Tibial artery (tissue), 4 donors: ENCODE measurements around the gene PDLIM5.

ENCODE experiments used
- DNase-seq, 2 donors: peaks; one replicate each; pipeline ENCODE4 v3.0.0-alpha.2; 2019
- H3K27ac ChIP-seq, 2 donors: fragments of 200-600 bp; sonication (generic) in 1 of 2; 1 replicate in 1 of 2; 2 replicates in 1 of 2; pipeline ENCODE4 v1.5.1; 2018 to 2019; ENCODE audit warnings: mild to moderate bottlenecking in 1 of 2
- H3K27me3 ChIP-seq, 2 donors: fragments of 200-600 bp; sonication (generic) in 1 of 2; one replicate each; pipeline versions ENCODE4 v1.5.1 to v1.6.0; 2016 to 2019
- H3K36me3 ChIP-seq, 3 donors: fragments of 200-600 bp; sonication (generic) in 2 of 3; one replicate each; pipeline ENCODE4 v1.5.1; 2016 to 2019; ENCODE audit warnings: mild to moderate bottlenecking in 2 of 3
- H3K4me1 ChIP-seq, 4 donors: fragments of 200-600 bp; sonication (generic) in 2 of 4; 1 replicate in 3 of 4; 2 replicates in 1 of 4; pipeline ENCODE4 v1.5.1; 2016 to 2019
- H3K4me3 ChIP-seq, 2 donors: fragments of 200-600 bp; sonication (generic) in 1 of 2; 1 replicate in 1 of 2; 2 replicates in 1 of 2; pipeline ENCODE4 v1.5.1; 2018 to 2019; ENCODE audit warnings: mild to moderate bottlenecking in 2 of 2
- H3K9me3 ChIP-seq, 3 donors: fragments of 200-600 bp; sonication (generic) in 1 of 3; one replicate each; pipeline ENCODE4 v1.5.1; 2016 to 2019
- CTCF ChIP-seq, 2 experiments: fragments of 200-600 bp in 1 of 2; fragments of 450-650 bp in 1 of 2; IDR thresholded peaks; one replicate each; pipeline ENCODE4 v1.5.1; 2017 to 2019; ENCODE audit warnings: antibody characterized with exemption in 2 of 2, mild to moderate bottlenecking in 1 of 2, moderate library complexity in 1 of 2
- intact Hi-C: fragments of 100-400 bp; cut with DNase I; formaldehyde crosslinking; loops from one replicate; pipeline ENCODE4 v1.15.0; 2023; ENCODE audit warnings: low total_unique reads

The PDLIM5 gene

GRCh38 chr4:94545296-94545695 lies 93.6 kb downstream of the PDLIM5 start:
- Histone ChIP-seq H3K9me3 (no peaks in the 10 kb centered on the region), H3K27me3 (no peaks in the 10 kb centered on the region), H3K4me3 (no peak overlapping the region), H3K4me1 (peaks cover 0 to 77% (median 35%) of the 10 kb centered on the region in 4 donors), H3K36me3 (no peaks in the 10 kb centered on the region), H3K27ac (peak overlapping the region; percentile 34 to 50)
- intact Hi-C loops = no loop called here
- no peak for TF ChIP-seq CTCF (IDR thresholded peaks at IDR 0.05)
- DNase-seq = no peak

- H3K4me1 ChIP-seq = peaks cover 0 to 76% (median 32%) of the 10 kb centered on the region in 4 donors
- no peaks in the 10 kb centered on the region for H3K27me3 ChIP-seq
- H3K4me3 ChIP-seq = no peak overlapping the region
- TF ChIP-seq CTCF (IDR thresholded peaks at IDR 0.05) = no peak
- no peaks in the 10 kb centered on the region for H3K9me3 ChIP-seq
- intact Hi-C loops = no loop called here
- DNase-seq = no peak
- peak overlapping the region; percentile 61 to 71 for H3K27ac ChIP-seq
- H3K36me3 ChIP-seq = no peaks in the 10 kb centered on the region
Observed at GRCh38 chr4:94546949-94547348, 95.2 kb downstream of the PDLIM5 start.

- H3K27ac ChIP-seq = peak overlapping the region; percentile 61 to 71
- intact Hi-C loops = no loop called here
- peaks cover 0 to 92% (median 33%) of the 10 kb centered on the region in 4 donors for H3K4me1 ChIP-seq
- no peak overlapping the region for H3K4me3 ChIP-seq
- no peaks in the 10 kb centered on the region for H3K9me3 ChIP-seq
- H3K36me3 ChIP-seq = no peaks in the 10 kb centered on the region
- H3K27me3 ChIP-seq = no peaks in the 10 kb centered on the region
- no peak for TF ChIP-seq CTCF (IDR thresholded peaks at IDR 0.05)
- DNase-seq = peak in 1 of 2 donors; percentile 38
Observed at GRCh38 chr4:94548571-94548970, 96.8 kb downstream of the PDLIM5 start.

- intact Hi-C loops = no loop called here
- H3K4me3 ChIP-seq = no peak overlapping the region
- H3K9me3 ChIP-seq = no peaks in the 10 kb centered on the region
- no peaks in the 10 kb centered on the region for H3K36me3 ChIP-seq
- peaks cover 0 to 78% (median 26%) of the 10 kb centered on the region in 4 donors for H3K4me1 ChIP-seq
- peak overlapping the region in 1 of 2 donors; percentile 61 for H3K27ac ChIP-seq
- no peaks in the 10 kb centered on the region for H3K27me3 ChIP-seq
- DNase-seq = no peak
- TF ChIP-seq CTCF (IDR thresholded peaks at IDR 0.05) = no peak
Observed at GRCh38 chr4:94550352-94550751, 98.6 kb downstream of the PDLIM5 start.

GRCh38 chr4:94550851-94551250 lies 99.1 kb downstream of the PDLIM5 start:
- no peak overlapping the region for H3K4me3 ChIP-seq
- no peaks in the 10 kb centered on the region for H3K27me3 ChIP-seq
- intact Hi-C loops = no loop called here
- peak overlapping the region in 1 of 2 donors; percentile 61 for H3K27ac ChIP-seq
- DNase-seq = no peak
- peaks cover 0 to 73% (median 22%) of the 10 kb centered on the region in 4 donors for H3K4me1 ChIP-seq
- H3K36me3 ChIP-seq = no peaks in the 10 kb centered on the region
- H3K9me3 ChIP-seq = no peaks in the 10 kb centered on the region
- no peak for TF ChIP-seq CTCF (IDR thresholded peaks at IDR 0.05)
